ENCODE measurements around the gene OR5B3. TPM values are rescaled to one million over a fixed set of nuclear protein-coding genes. Genes with fewer than 3 reads are reported as not detected.

Gene OR5B3
- total RNA-seq, 6 experiments from 2014 or later: not detected

DNA sequence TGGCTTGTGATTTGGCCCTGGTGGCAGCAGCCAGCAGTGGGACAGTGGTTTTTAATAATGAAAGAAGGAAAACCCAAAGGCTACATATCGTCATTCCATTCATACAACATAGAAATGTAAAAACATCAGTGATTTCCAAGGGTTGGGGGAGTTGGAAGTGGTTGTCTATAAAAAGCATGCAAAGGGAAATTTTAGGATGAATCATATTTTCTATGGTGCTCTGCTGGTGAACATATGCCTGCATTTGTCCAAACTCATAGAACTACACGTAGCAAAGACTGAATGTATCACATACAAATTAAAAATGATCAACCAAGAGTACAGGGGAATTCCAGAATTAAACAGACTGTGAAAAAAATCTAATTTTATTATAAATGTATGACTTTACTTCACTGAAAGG lies 11.1 kb downstream of the OR5B3 start:
- peak; percentile 17 for DNase-seq
- H3K27me3 Mint-ChIP-seq (ENCODE audit: insufficient read depth): no peaks in the 10 kb centered on the region
- H3K4me3 Mint-ChIP-seq: peak overlapping the region; percentile 45; the same call in 1 of the 2 replicates
- H3K4me1 Mint-ChIP-seq (ENCODE audit: low read depth): peaks cover 65% of the 10 kb centered on the region
- no peak for TF ChIP-seq CTCF (IDR thresholded peaks at IDR 0.05)
- H3K27ac Mint-ChIP-seq: peak overlapping the region; percentile 75
- peaks cover 22% of the 10 kb centered on the region for H3K36me3 Mint-ChIP-seq (ENCODE audit: low read depth)
- H3K9me3 Mint-ChIP-seq: peaks cover 18% of the 10 kb centered on the region

DNA sequence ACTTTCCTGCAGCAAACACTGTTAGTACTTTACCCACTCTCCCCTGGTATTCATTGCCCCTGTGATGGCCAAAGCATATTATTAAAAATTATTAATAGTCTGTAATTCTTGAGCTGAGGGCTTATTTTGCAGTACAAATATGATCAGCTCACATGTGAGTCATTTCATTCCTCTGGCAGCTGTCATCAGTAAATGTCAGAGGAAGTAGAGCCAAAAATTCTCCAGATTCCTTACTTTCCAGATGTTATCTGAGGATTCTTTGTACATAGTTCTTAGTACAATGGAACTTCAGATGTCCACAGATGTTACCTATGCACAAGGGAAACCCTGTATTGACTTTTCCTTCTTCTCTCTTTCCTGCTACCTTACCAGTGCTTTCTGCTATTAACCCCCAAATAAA lies 12.5 kb downstream of the OR5B3 start:
- Mint-ChIP-seq H3K9me3 (peaks cover 18% of the 10 kb centered on the region), H3K4me3 (peak overlapping the region; percentile 40), H3K4me1 (ENCODE audit: low read depth) (peaks cover 65% of the 10 kb centered on the region), H3K27ac (peak overlapping the region; percentile 32; the same call in 1 of the 2 replicates), H3K27me3 (ENCODE audit: insufficient read depth) (no peaks in the 10 kb centered on the region), H3K36me3 (ENCODE audit: low read depth) (peaks cover 29% of the 10 kb centered on the region)
- no peak for TF ChIP-seq CTCF (IDR thresholded peaks at IDR 0.05)
- DNase-seq: peak; percentile 80

DNA sequence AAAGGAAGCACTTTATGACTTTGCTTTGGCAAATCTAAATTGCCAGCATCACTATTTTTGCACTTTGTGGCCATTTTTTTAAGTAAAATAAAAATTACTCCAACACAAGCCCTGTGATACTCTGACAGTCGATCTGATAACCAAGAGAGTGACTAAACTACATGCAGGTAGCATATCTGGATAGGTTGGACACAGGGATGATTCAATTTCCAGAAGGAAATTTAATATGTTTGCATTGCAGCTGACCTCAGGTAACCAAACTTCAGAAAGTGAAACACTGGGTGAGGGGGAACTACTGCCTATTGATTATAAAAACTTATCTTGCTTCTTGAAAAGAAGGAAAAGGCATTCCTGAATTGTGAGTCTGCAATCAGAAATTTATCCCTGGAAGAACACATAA lies 13.9 kb downstream of the OR5B3 start:
- no peak for DNase-seq
- Mint-ChIP-seq H3K4me1 (ENCODE audit: low read depth) (peaks cover 77% of the 10 kb centered on the region), H3K36me3 (ENCODE audit: low read depth) (peaks cover 29% of the 10 kb centered on the region), H3K27me3 (ENCODE audit: insufficient read depth) (no peaks in the 10 kb centered on the region; the same call in 1 of the 2 replicates), H3K27ac (peak overlapping the region; percentile 71), H3K9me3 (peaks cover 18% of the 10 kb centered on the region), H3K4me3 (peak overlapping the region; percentile 24)
- TF ChIP-seq CTCF (IDR thresholded peaks at IDR 0.05): no peak

DNA sequence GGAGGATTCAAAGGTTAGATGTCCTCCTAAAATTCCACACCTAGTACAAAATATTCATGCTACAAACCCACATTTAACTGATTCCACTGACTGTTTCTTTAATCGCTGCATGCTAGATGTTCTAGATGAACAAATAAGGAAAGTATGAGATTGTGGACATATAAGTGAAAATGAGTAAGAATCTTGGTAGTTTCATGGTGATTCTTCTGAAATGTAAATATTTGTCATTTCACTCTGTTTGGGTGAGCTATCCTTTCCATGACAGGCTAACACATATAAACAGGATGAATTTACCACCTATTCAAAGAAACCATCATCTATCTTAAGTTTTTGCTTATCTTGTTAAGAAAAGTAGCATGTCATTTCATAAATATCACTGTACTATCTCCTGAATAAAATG lies 14.8 kb downstream of the OR5B3 start:
- peaks cover 18% of the 10 kb centered on the region for H3K9me3 Mint-ChIP-seq
- H3K4me3 Mint-ChIP-seq: peak overlapping the region; percentile 24; the same call in 1 of the 2 replicates
- TF ChIP-seq CTCF (IDR thresholded peaks at IDR 0.05): no peak
- peaks cover 76% of the 10 kb centered on the region for H3K4me1 Mint-ChIP-seq (ENCODE audit: low read depth)
- peaks cover 29% of the 10 kb centered on the region for H3K36me3 Mint-ChIP-seq (ENCODE audit: low read depth)
- H3K27ac Mint-ChIP-seq: peak overlapping the region; percentile 71
- no peaks in the 10 kb centered on the region; the same call in 1 of the 2 replicates for H3K27me3 Mint-ChIP-seq (ENCODE audit: insufficient read depth)
- DNase-seq: peak; percentile 33

DNA sequence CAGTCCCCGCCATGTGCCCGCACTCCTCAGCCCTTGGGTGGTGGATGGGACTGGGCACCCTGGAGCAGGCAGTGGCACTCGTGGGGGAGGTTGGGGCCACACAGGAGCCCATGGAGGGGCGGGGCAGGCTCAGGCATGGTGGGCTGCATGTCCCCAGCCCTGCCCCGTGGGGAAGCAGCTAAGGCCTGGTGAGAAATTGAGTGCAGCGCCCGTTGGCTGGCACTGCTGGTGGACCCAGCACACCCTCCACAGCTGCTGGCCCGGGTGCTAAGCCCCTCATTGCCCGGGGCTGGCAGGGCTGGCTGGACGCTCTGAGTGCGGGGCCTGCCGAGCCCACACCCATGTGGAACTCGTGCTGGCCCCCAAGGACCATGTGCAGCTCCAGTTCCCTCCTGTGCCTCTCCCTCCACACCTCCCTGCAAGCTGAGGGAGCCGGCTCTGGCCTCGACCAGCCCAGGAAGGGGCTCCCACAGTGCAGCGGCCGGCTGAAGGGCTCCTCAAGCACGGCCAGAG lies 16.1 kb downstream of the OR5B3 start:
- Mint-ChIP-seq H3K27ac (no peak overlapping the region), H3K9me3 (peaks cover 15% of the 10 kb centered on the region), H3K4me3 (no peak overlapping the region), H3K27me3 (ENCODE audit: insufficient read depth) (no peaks in the 10 kb centered on the region; the same call in 1 of the 2 replicates), H3K36me3 (ENCODE audit: low read depth) (peaks cover 20% of the 10 kb centered on the region), H3K4me1 (ENCODE audit: low read depth) (peaks cover 63% of the 10 kb centered on the region)
- TF ChIP-seq CTCF (IDR thresholded peaks at IDR 0.05): no peak
- no peak for DNase-seq
